H1 (cell line): ENCODE measurements around the gene RIMBP2. TPM values are rescaled to one million over a fixed set of nuclear protein-coding genes. Genes with fewer than 3 reads are reported as not detected.

Experiments
- CTCF ChIA-PET: fragments of 300-600 bp; sonication (Branson Sonifier 250); formaldehyde crosslinking; loops from one replicate; lab custom pipeline; 2021; ENCODE audit not compliant: partially characterized antibody; lab: Charles Lee
- POLR2A ChIA-PET: fragments of 300-600 bp; sonication (Branson Sonifier 250); formaldehyde crosslinking; loops from one replicate; lab custom pipeline; 2021; ENCODE audit warnings: inconsistent platforms; ENCODE audit not compliant: partially characterized antibody; lab: Charles Lee
- DNase-seq, 2 experiments: peaks; one replicate each; pipeline versions ENCODE4 v3.0.0 to v3.0.0-alpha.2; 2010 to 2022; ENCODE audit warnings: low spot score in 2 of 2, low read depth in 1 of 2, mixed read lengths in 1 of 2
- FAIRE-seq: peaks from 2 replicates; lab custom pipeline; 2011; peaks lifted over from hg19 to GRCh38; lab: Jason Lieb, UNC
- H2AFZ ChIP-seq: 2 replicates; pipeline ENCODE4 v1.8.1; 2012; ENCODE audit warnings: low read length, inconsistent platforms
- H2AK5ac ChIP-seq: 2 replicates; pipeline ENCODE4 v1.6.1; 2013; ENCODE audit warnings: low read depth, low read length
- H2BK120ac ChIP-seq: replicated peaks from 2 replicates; pipeline ENCODE3; 2013; ENCODE audit warnings: low read depth, low read length, inconsistent platforms
- H2BK12ac ChIP-seq: 2 replicates; pipeline ENCODE4 v1.6.1; 2013; ENCODE audit warnings: low read depth, low read length
- H2BK15ac ChIP-seq: 2 replicates; pipeline ENCODE4 v1.6.1; 2013; ENCODE audit warnings: low read length
- H2BK20ac ChIP-seq: 2 replicates; pipeline ENCODE4 v1.6.1; 2013; ENCODE audit warnings: low read length
- H2BK5ac ChIP-seq: 2 replicates; pipeline ENCODE4 v1.6.1; 2013; ENCODE audit warnings: low read depth, low read length
- H3K14ac ChIP-seq: 2 replicates; pipeline ENCODE4 v1.6.1; 2013; ENCODE audit warnings: inconsistent platforms; ENCODE audit not compliant: insufficient read length
- H3K18ac ChIP-seq: 2 replicates; pipeline ENCODE4 v1.6.1; 2013; ENCODE audit warnings: low read length; ENCODE audit errors: extremely low read depth
- H3K23ac ChIP-seq: 2 replicates; pipeline ENCODE4 v1.6.1; 2013; ENCODE audit warnings: inconsistent platforms; ENCODE audit not compliant: insufficient read length
- H3K23me2 ChIP-seq: 2 replicates; pipeline ENCODE4 v1.6.1; 2013; ENCODE audit warnings: low read depth, low read length
- H3K27ac ChIP-seq: 2 replicates; pipeline ENCODE4 v1.6.1; 2011; ENCODE audit warnings: low read depth, low read length, inconsistent platforms
- H3K27me3 ChIP-seq, 4 experiments: replicated peaks in 1 of 4; 1 replicate in 1 of 4; 2 replicates in 3 of 4; pipeline versions ENCODE4 v1.6.1 to v1.8.1; 2011 to 2013; ENCODE audit warnings: low read length in 3 of 4, mild to moderate bottlenecking in 3 of 4, inconsistent platforms in 2 of 4, mixed read lengths in 2 of 4, moderate library complexity in 1 of 4; ENCODE audit not compliant: control insufficient read depth in 3 of 4, insufficient read depth in 3 of 4; ENCODE audit errors: extremely low read depth in 1 of 4
- H3K36me3 ChIP-seq, 4 experiments: 2 replicates each; pipeline versions ENCODE4 v1.6.1 to v1.8.1; 2011 to 2013; ENCODE audit warnings: mild to moderate bottlenecking in 4 of 4, low read length in 3 of 4, moderate library complexity in 2 of 4, control low read depth in 1 of 4, inconsistent platforms in 1 of 4; ENCODE audit not compliant: insufficient read depth in 4 of 4, control insufficient read depth in 2 of 4
- H3K4ac ChIP-seq: replicated peaks from 2 replicates; pipeline ENCODE3; 2013; ENCODE audit warnings: low read length, low read depth, mixed read lengths, inconsistent platforms; ENCODE audit not compliant: insufficient read length
- H3K4me1 ChIP-seq, 4 experiments: replicated peaks in 1 of 4; 1 replicate in 1 of 4; 2 replicates in 3 of 4; pipeline versions ENCODE4 v1.6.1 to v1.8.1; 2011 to 2013; ENCODE audit warnings: low read length in 3 of 4, inconsistent platforms in 2 of 4, mixed read lengths in 1 of 4; ENCODE audit not compliant: insufficient read depth in 4 of 4, control insufficient read depth in 3 of 4
- H3K4me2 ChIP-seq, 2 experiments: 2 replicates each; pipeline versions ENCODE4 v1.6.1 to v1.8.1; 2011 to 2013; ENCODE audit warnings: low read depth in 2 of 2, low read length in 2 of 2, control low read depth in 1 of 2, inconsistent platforms in 1 of 2, mild to moderate bottlenecking in 1 of 2; ENCODE audit not compliant: insufficient read depth in 1 of 2
- H3K4me3 ChIP-seq, 4 experiments: fragments of 200-600, 300-600 bp in 1 of 4; sonication (generic), shearing (Covaris generic), sonication (Bioruptor Twin) in 1 of 4; 2 replicates each; pipeline versions ENCODE4 v1.5.1 to v1.8.1; 2011 to 2016; ENCODE audit warnings: low read length in 4 of 4, low read depth in 3 of 4, control low read depth in 2 of 4, inconsistent platforms in 2 of 4, mild to moderate bottlenecking in 2 of 4, mixed read lengths in 1 of 4, moderate library complexity in 1 of 4; ENCODE audit not compliant: insufficient read depth in 2 of 4; ENCODE audit errors: extremely low read depth in 1 of 4
- H3K56ac ChIP-seq: replicated peaks from 2 replicates; pipeline ENCODE3; 2013; ENCODE audit warnings: low read depth, mild to moderate bottlenecking, mixed read lengths, low read length, inconsistent platforms; ENCODE audit not compliant: insufficient read length
- H3K79me1 ChIP-seq: 2 replicates; pipeline ENCODE4 v1.6.1; 2013; ENCODE audit warnings: low read depth, low read length, control low read depth
- H3K79me2 ChIP-seq, 2 experiments: 2 replicates each; pipeline versions ENCODE4 v1.6.1 to v1.8.1; 2012 to 2013; ENCODE audit warnings: low read length in 2 of 2, mild to moderate bottlenecking in 2 of 2, inconsistent platforms in 1 of 2; ENCODE audit not compliant: insufficient read depth in 2 of 2, control insufficient read depth in 1 of 2
- H3K9ac ChIP-seq, 4 experiments: replicated peaks in 1 of 4; 1 replicate in 1 of 4; 2 replicates in 3 of 4; pipeline versions ENCODE4 v1.6.1 to v1.8.1; 2011 to 2013; ENCODE audit warnings: low read depth in 3 of 4, low read length in 3 of 4, control low read depth in 2 of 4, mild to moderate bottlenecking in 2 of 4, moderate library complexity in 2 of 4, inconsistent platforms in 1 of 4; ENCODE audit errors: extremely low read depth in 1 of 4
- H3K9me3 ChIP-seq, 2 experiments: 2 replicates each; pipeline versions ENCODE4 v1.6.1 to v1.8.1; 2012 to 2013; ENCODE audit warnings: mild to moderate bottlenecking in 2 of 2, moderate library complexity in 2 of 2, control low read depth in 1 of 2, inconsistent platforms in 1 of 2, low read depth in 1 of 2, low read length in 1 of 2, mixed read lengths in 1 of 2; ENCODE audit not compliant: insufficient read depth in 2 of 2
- H4K20me1 ChIP-seq, 2 experiments: replicated peaks in 1 of 2; 2 replicates each; pipeline versions ENCODE3 to v1.8.1; 2011 to 2013; ENCODE audit warnings: inconsistent platforms in 2 of 2, low read length in 2 of 2, mild to moderate bottlenecking in 1 of 2; ENCODE audit not compliant: insufficient read depth in 2 of 2, control insufficient read depth in 1 of 2
- H4K5ac ChIP-seq: 2 replicates; pipeline ENCODE4 v1.6.1; 2013; ENCODE audit warnings: low read length, low read depth, mixed read lengths, inconsistent platforms; ENCODE audit not compliant: insufficient read length
- H4K8ac ChIP-seq: 2 replicates; pipeline ENCODE4 v1.8.0; 2013; ENCODE audit warnings: mild to moderate bottlenecking, moderate library complexity, low read length, inconsistent platforms; ENCODE audit not compliant: insufficient read depth; ENCODE audit errors: extremely low read depth
- H4K91ac ChIP-seq: replicated peaks from 2 replicates; pipeline ENCODE3; 2013; ENCODE audit warnings: low read length, mixed read lengths, inconsistent platforms; ENCODE audit not compliant: insufficient read length
- CBX8 ChIP-seq: fragments of 300-800, 300-1000 bp; sonication (generic); IDR thresholded peaks from 2 replicates; pipeline ENCODE4 v1.7.1; 2016; ENCODE audit warnings: low read depth, low read length, borderline replicate concordance
- CEBPB ChIP-seq: IDR thresholded peaks from 2 replicates; pipeline ENCODE4 v1.6.1; 2012; ENCODE audit warnings: low read depth, low read length
- JUND ChIP-seq: IDR thresholded peaks from 2 replicates; pipeline ENCODE4 v1.6.1; 2011; ENCODE audit warnings: mild to moderate bottlenecking, improper control_type of control experiment, low read length
- KDM5A ChIP-seq: fragments of 200-600 bp; IDR thresholded peaks from 2 replicates; pipeline ENCODE4 v1.7.1; 2012; ENCODE audit warnings: mild to moderate bottlenecking, low read length, inconsistent platforms, mixed read lengths
- POU5F1 ChIP-seq: IDR thresholded peaks from 2 replicates; pipeline ENCODE4 v1.6.1; 2011; ENCODE audit warnings: low read depth, mild to moderate bottlenecking, low read length, moderate library complexity
- TEAD4 ChIP-seq: IDR thresholded peaks from 2 replicates; pipeline ENCODE4 v1.6.1; 2012; ENCODE audit warnings: low read depth, low read length, inconsistent platforms, mixed read lengths
- YY1 ChIP-seq: IDR thresholded peaks from 2 replicates; pipeline ENCODE4 v1.6.1; 2011; ENCODE audit warnings: low read depth, mild to moderate bottlenecking, low read length
- WGBS, 2 experiments: shearing (Covaris generic) in 1 of 2; methylation state at CpG; one replicate each; pipeline versions ENCODE4 v1.1.6 to v1.1.7; 2013 to 2015; ENCODE audit warnings: low lambda C conversion rate in 2 of 2, mixed read lengths in 2 of 2, inconsistent platforms in 1 of 2, low coverage in 1 of 2, missing lambda C conversion rate in 1 of 2; ENCODE audit not compliant: insufficient replicate concordance in 2 of 2, insufficient coverage in 1 of 2, insufficient read length in 1 of 2; ENCODE audit errors: extremely low coverage in 1 of 2, missing lambda C conversion rate in 1 of 2; 5-methylcytosine and 5-hydroxymethylcytosine counted together
- polyA plus RNA-seq, 7 experiments: library from polyadenylated mRNA; depleted of rRNA in 3 of 7; stranded (reverse) in 5 of 7; unstranded in 2 of 7; fragments of >200 nt in 5 of 7; fragments of 200-250 nt in 2 of 7; gene quantifications; 1 replicate in 5 of 7; 2 replicates in 1 of 7; 4 replicates in 1 of 7; pipeline versions ENCODE4 v1.2.1 to v1.2.3, GENCODE V29; 2011 to 2013; ENCODE audit warnings: missing spikeins in 2 of 7, mixed read lengths in 2 of 7
- total RNA-seq: library from RNA; stranded (reverse); fragmentation: NEBNext Ultra II Directional; extraction: Animal tissue kit (Norgen Biotek cat#: 25700); gene quantifications from 2 replicates; pipeline ENCODE4 v1.2.1, GENCODE V29; 2021
- TF ChIP-seq, protein P1 (sequence below): IDR thresholded peaks from 2 replicates; pipeline ENCODE4 v1.6.1; 2012; ENCODE audit warnings: inconsistent platforms

The RIMBP2 gene
- total and polyA plus RNA-seq, 2 of the 8 experiments (the other 6 are each of a cell fraction or from before 2014, with no cell fraction given): 0.18 to 0.65 TPM

- H2BK20ac ChIP-seq: no peak overlapping the region
- no peak overlapping the region for H3K14ac ChIP-seq
- H3K9me3 ChIP-seq: no peaks in the 10 kb centered on the region
- no peak overlapping the region for H3K4ac ChIP-seq
- no peak overlapping the region for H2AFZ ChIP-seq
- ChIA-PET POLR2A (no interaction called here), CTCF (no interaction called here)
- 92% methylated on average over 10 of the region's 10 CpGs; no CpG with 5 or more reads in 1 of the 2 experiments for WGBS, 2 experiments
- no peak overlapping the region for H3K4me2 ChIP-seq
- H3K4me1 ChIP-seq: no peaks in the 10 kb centered on the region
- no peak overlapping the region for H3K23ac ChIP-seq
- H3K56ac ChIP-seq: no peak overlapping the region
- no peak overlapping the region; the same call in 1 of the 2 replicates for H3K18ac ChIP-seq
- no peak overlapping the region for H2BK15ac ChIP-seq
- no peaks in the 10 kb centered on the region for H3K36me3 ChIP-seq
- H3K27me3 ChIP-seq: no peaks in the 10 kb centered on the region
- H2BK5ac ChIP-seq: no peak overlapping the region
- H3K79me2 ChIP-seq: no peaks in the 10 kb centered on the region
- no peak overlapping the region for H4K8ac ChIP-seq
- H2BK120ac ChIP-seq: no peak overlapping the region
- FAIRE-seq (no peak), DNase-seq (no peak)
- TF ChIP-seq YY1 (no peak), KDM5A (no peak), POU5F1 (no peak), CEBPB (no peak), TEAD4 (no peak), JUND (no peak), CBX8 (no peak)
- TF ChIP-seq, protein P1, sequence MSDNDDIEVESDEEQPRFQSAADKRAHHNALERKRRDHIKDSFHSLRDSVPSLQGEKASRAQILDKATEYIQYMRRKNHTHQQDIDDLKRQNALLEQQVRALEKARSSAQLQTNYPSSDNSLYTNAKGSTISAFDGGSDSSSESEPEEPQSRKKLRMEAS: no peak
- H3K27ac ChIP-seq: no peak overlapping the region
- H3K9ac ChIP-seq: no peak overlapping the region
- H2AK5ac ChIP-seq: no peak overlapping the region
- H3K79me1 ChIP-seq: no peaks in the 10 kb centered on the region
- no peak overlapping the region for H2BK12ac ChIP-seq
- no peaks in the 10 kb centered on the region for H3K23me2 ChIP-seq
- H4K20me1 ChIP-seq: no peaks in the 10 kb centered on the region
- H4K91ac ChIP-seq: no peak overlapping the region
- no peak overlapping the region for H3K4me3 ChIP-seq
- no peak overlapping the region for H4K5ac ChIP-seq
Observed at GRCh38 chr12:130497991-130498390, 218.1 kb downstream of the RIMBP2 start.
